GM12878 (cell line): ENCODE measurements around the gene PSMB5.

ENCODE experiments used
- BACH1 ChIP-seq: fragments of 450-650 bp; IDR thresholded peaks from 2 replicates; pipeline ENCODE4 v1.6.1; 2017; ENCODE audit warnings: mild to moderate bottlenecking, borderline replicate concordance
- BRCA1 ChIP-seq: IDR thresholded peaks from 2 replicates; pipeline ENCODE4 v1.6.1; 2011; ENCODE audit warnings: low read depth, low read length, improper control_type of control experiment
- CBX3 ChIP-seq: fragments of 200-600 bp; sonication (generic); IDR thresholded peaks from 2 replicates; pipeline ENCODE4 v1.6.1; 2016; ENCODE audit warnings: low read depth, borderline replicate concordance
- CTCF ChIP-seq, 3 experiments: IDR thresholded peaks in 2 of 3; conservative IDR thresholded peaks in 1 of 3; 2 replicates each; pipeline ENCODE4 v1.5.1; 2011; ENCODE audit warnings: low read depth in 3 of 3, low read length in 3 of 3, mild to moderate bottlenecking in 3 of 3, control low read depth in 2 of 3, moderate library complexity in 2 of 3, inconsistent platforms in 1 of 3, mixed read lengths in 1 of 3; ENCODE audit not compliant: control insufficient read depth in 2 of 3, insufficient read depth in 1 of 3; ENCODE audit errors: extremely low read depth in 1 of 3
- EP300 ChIP-seq, 2 experiments: fragments of 150-350 bp in 1 of 2; IDR thresholded peaks; 2 replicates each; pipeline ENCODE4 v1.6.1; 2011 to 2012; ENCODE audit warnings: low read depth in 2 of 2, low read length in 2 of 2, borderline replicate concordance in 1 of 2, improper control_type of control experiment in 1 of 2, inconsistent platforms in 1 of 2; ENCODE audit not compliant: control insufficient read depth in 1 of 2
- NKRF ChIP-seq: fragments of 450-650 bp; conservative IDR thresholded peaks from 2 replicates; pipeline ENCODE4 v1.6.1; 2017; ENCODE audit warnings: mild to moderate bottlenecking, moderate library complexity

GRCh38 chr14:23008831-23009230, 25.9 kb downstream of the PSMB5 start:
- TF ChIP-seq CTCF (IDR thresholded peaks at IDR 0.05 in 2 of 3, conservative IDR thresholded peaks at IDR 0.05 in 1 of 3; ENCODE audit: control insufficient read depth in 2 of 3, extremely low read depth in 1 of 3, insufficient read depth in 1 of 3, low read depth in 3 of 3, low read length in 3 of 3) (no peak), EP300 (IDR thresholded peaks at IDR 0.05; ENCODE audit: borderline replicate concordance in 1 of 2, control insufficient read depth in 1 of 2, low read depth in 2 of 2, low read length in 2 of 2) (no peak), BACH1 (no peak), BRCA1 (no peak), NKRF (no peak), CBX3 (no peak)
